GM21528 (cell line): ENCODE data around the gene CHML.
A peak's percentile ranks its signal among the peaks of the same experiment; 100 is the strongest.

Experiments used
- ATAC-seq: cut with Tn5 transposase; IDR thresholded peaks from one replicate; pipeline ENCODE4 v1.9.1; 2021; ENCODE audit warnings: mild to moderate bottlenecking, moderate library complexity; ENCODE audit not compliant: unreplicated experiment, low FRiP score

Gene CHML

DNA sequence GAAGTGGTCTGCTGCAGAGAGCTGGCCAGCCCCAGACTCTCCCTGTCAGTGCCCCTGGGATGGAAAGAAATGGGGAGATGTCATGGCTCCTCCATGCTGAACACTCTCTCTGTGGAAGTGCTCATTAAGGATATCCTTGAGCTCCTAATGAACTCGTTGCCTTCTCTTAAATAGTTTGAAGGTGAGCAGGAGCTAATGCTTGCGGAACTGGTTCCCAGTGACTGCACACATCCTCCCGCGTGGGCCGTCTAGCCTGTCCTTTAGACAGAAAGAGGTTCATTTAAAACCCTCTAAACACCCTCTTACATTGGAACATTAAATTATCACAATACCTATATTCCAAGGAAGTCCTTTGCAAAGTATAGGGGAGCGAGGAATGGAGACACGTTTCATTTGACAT is 6.0 kb upstream of the CHML start:
- ATAC-seq, result no peak

DNA sequence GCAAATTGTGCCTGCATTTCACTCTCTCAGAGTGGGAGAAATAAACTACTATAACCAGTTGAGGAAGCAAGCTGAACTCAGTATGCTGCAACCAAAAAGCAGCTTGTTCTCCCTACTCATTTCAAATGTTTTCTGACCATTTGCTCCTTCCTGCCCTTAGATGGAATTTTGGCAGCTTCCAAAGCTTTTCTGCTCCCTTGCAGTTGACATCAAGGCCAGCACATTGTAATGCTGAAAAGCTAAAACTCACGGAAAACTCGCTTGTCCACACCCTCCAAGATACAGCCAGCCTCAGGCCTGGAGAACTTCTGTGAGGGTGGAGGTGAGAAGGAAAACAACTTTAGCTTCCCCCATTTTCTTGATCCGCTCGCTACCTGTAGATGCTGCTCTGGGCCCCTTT is 5.0 kb upstream of the CHML start:
- ATAC-seq, result no peak

DNA sequence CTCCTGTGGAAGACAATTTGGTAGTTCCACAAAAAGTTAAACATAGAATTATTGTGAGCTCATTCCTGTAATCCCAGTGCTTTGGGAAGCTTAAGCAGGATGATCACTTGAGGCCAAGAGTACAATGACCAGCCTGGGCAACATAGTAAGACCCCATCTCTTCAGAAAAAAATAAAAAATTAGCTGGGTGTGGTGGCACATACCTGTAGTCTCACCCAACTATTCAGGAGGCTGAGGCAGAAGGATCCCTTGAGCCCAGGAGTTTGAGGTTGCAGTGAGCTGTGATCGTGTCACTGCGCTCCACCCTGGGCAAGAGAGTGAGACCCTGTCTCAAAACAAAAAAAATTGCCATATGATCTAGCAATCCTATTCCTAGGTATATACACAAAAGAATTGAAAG is 4.1 kb upstream of the CHML start:
- no peak for ATAC-seq

DNA sequence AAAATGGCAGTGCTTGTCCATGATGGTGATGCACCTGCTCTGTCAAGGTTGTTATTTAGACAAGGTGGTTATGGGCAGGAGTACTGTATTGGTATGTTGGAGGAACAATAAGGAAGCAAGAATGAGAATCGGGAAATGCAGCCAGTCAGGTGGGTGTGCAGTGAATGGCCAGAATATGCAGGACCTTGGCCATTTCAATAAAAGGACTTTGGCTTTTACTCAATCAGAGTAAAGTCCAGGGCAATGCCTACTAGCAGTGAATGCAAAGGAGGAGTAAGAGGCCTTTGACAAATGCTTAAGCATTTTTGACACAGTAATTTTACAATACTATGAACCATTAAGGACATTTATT is 2.4 kb upstream of the CHML start:
- ATAC-seq, result no peak

DNA sequence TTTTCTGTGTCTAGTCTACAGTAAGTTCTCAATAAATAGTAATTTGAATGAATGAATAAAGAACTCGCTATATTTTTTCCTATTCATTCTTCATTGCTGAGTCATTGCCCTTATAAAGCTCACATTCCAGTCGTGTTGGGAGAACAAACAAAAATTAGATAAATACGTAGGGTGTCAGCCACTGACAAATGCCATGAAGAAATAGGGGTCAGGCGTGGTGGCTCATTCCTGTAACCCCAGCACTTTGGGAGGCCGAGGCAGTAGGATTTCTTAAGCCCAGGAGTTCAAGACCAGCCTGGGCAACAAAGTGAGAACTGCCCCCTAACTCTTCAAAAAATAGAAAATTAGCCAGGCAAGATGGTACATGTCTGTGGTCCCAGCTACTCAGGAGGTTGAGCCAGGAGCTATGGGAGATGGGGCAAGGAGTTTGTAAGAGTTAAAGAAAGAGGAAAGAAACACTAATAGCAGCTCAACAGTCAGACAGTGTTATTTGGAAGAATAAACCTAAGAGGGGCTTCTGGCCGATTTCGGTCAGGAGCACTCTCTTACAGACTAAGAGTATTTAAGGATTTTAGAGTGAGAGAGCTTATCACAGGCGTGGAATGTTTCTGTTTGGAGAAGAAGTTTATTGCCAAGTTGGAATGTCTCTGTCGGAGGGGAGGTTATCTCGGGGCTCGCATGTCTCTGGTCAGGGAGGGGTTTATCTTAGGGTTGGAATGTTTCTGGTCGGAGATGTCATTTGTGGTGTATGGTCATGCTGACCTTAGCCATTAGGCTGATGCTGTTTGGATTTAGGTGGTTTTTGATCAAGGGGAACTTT is 1.8 kb upstream of the CHML start:
- no peak for ATAC-seq

DNA sequence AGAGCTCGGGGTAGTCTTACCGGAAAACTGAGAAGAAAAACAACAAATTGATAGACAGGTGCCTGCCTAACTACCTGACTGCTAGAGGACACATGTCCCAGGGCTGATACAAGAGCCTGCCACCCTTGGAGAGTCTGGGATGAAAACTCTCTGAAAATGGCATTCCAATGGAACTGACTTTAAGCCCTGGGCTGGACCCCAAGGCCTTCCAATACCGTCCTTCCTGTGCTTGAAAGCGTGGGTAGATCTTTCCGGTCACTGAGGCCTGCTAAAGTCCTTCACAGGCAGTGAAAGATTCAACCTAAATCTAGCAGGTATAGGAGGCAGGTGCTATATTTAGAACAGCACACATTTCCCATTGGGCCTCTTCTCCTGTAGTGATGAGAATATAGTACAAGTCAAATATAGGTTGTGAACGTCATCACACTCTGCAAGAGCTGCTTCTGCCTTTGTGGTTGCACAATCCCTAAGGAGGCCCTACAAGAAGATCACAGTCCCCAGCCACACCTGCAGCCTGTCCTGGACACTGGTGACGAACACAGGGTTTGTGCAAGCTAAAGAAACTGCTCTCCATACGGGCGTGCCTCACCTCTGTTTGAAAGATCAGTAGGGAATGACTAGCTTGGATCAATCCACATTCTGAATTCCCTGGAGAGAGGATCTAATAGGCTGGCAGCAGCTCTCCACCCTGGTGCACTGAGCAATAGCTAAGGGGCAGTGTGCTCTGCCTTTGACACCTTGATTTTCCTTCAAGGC is 876 bp upstream of the CHML start:
- ATAC-seq, result no peak

DNA sequence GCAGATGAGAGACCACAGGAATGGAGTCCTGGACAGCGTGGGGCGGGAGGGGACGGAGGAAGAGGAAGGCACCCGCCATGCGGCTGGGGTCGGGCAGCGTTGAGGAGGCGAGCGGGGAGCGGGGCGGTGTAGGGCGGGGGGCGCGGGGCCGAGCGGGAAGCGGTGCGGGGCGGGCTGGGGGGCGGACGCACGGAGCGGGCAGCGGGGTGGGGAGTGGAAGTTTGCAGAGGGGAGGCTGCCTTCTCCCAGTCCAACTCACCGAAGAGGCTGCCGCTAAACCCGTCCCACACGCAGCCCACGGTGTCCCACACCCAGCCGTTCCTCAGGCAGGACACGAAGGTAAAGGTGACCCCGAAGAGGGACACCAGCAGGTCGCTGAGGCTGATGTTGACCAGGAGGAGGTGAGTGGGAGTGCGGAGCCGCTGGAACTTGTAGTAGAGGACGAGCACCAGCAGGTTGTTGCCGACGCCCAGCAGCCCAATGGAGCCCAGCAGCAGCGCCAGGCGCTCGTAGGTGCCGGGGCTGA is 483 bp downstream of the CHML start:
- peak; percentile 58 for ATAC-seq

DNA sequence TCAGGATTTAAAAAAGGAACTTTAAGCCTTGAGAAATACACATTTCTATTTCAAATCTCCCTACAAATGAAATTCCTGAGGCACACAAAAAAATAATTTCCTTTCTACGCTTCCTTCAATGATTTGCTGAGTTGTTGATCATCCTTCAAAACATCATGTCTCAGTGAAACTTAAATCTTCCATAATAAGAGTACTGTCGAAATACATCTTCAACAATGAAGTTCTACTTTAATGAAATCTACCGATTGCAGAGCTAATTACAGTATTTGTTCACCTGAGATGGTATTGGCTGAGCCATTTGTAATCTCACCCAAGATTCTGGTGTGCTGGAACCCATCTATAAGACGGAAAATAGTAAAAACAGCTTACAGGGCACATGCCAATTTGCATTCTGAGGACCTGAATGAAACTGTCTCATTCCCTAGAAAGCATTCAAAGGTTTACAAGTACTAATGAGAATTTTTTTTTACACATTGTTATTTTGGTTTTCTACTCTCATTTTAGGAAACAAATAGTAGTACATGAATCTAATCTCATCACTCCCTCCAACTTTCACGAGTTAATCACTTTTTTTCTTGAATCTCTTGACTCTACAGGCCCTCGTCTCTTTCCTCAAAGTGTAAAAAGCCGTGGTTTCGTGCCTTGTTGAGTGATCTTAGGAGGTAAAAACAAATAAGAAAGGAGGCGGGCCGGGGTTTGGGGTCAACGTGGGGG is 1.1 kb downstream of the CHML start:
- peak; percentile 1 for ATAC-seq

DNA sequence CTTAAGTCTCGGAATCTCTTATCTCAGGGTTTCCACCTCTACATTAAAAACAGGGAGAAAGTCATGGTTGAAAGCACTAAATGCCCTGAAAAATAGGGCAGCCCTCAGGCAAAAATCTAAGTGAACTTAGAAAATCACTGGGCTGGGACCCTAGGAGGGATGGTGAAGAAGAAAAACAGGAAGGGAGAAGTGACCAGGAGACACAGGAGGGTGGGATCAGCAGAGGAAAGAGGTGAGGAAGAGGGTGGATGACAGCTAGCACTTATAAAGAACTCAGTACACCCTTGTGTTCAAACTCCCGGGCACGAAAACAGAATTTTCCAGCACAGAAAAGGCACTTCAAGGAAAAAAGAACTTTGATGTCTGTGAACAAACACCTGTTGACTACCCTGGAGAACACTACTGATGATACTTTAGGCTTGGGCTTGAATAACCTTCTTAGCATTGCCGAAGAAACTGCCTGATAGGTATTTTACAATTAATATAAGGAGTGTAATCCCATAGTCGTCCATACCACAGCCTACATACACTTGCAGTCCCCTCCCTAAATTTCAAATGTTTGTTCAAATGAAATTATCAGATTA is 2.0 kb downstream of the CHML start:
- no peak for ATAC-seq

DNA sequence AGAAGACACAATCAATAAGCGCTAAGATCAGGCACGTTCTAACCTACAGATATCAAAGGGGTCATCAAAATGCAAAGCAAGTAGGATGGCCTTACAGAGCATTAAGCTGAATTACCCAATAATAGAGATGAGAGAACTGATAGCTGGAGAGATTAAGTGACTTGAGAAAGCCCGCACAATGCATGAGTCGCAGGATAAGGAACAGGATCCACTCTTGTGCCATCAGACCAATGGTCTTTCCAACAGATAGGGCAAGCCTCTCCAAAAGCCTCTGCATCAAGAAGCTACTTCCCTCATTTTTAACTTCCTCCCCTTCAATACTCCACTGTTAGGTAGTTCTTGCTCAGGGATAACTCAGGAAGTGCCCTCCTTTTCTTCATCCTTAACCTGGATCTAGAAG is 2.6 kb downstream of the CHML start:
- ATAC-seq, result no peak

DNA sequence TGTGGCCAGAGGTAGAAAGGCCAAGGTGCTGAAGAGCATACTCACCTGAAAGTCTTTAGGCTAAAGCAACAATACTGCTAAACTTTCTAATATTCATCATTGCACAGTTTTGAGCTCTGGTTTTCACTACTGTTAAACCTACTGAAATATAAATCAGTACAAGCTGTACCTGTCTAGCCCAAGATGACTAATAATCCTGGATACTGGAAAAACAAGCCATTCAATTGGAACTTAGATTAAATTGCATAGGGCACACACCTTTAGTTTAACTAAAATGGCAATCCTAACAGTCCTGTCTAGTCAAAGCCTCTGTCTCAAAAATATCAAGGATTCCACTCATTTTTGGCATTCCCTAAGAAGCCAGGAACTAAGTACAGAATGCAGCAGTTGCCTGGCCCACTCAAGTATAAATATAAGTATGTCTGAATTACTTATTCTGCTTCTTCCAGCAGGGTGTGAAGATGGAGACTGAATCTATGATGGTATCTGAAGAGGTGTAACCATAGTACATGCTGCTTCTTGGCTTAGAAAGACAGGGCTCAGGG is 3.1 kb downstream of the CHML start:
- no peak for ATAC-seq

DNA sequence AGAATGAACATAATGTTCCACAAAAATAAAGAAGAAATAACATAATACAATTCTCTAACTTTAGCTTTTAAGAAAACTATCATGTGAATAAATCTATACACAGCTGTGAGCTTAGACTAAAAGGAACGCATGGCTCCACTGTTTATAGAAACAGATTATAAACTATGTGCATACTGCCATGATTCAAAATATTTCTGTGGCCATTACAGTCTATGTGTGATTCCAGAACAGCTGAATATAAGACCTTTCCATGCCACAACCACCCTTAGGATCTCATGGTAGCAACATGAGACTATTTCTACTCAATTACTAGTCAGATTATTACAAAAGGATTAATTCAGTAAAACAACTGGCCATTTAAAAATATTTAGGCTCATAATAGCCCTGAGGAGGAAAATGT is 3.9 kb downstream of the CHML start:
- no peak for ATAC-seq

DNA sequence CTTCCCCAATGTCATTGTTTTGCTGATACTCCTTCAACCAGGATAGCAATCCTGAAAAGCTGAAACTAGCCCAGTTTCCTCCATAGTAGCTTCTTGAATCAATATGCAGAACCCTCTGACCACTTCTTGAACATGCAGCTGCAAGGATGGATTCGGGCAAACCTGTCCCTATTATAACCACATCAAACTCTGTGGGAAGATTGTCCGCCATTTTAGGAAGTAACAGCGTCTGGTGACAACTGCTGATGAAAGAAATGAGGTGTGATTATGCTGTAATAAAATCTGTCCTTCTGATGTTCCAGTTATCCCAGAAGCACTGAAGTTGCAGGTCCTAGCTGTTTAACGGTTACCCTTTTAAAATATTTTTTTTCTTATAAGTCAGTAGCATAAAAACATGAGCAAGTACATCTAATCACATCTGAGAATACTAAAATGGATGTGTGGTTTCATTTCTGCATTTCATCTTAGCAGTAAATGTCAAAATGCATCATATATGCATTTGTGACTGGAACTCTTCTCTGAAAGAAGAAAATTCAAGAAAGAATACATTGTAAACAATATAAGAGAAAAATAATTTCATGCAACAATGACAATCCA is 4.5 kb downstream of the CHML start:
- no peak for ATAC-seq

DNA sequence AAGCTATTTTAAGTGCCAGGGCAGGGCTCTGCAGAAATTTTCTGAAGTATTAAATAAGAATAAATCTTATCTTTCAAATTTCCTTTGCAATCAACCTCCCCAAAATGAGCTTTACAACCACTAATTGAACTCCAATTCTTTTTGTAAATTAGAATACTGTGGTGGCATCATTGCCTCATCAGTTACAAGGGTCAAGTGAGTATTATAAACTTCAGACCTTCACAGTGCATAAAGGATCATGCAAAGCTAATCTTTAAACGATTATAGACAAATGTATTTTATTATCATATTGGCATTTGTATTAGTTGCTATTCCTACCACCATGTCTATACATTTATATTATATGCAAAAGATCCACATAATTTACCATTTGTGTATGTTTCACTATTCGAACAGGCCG is 7.2 kb downstream of the CHML start:
- ATAC-seq, result no peak

DNA sequence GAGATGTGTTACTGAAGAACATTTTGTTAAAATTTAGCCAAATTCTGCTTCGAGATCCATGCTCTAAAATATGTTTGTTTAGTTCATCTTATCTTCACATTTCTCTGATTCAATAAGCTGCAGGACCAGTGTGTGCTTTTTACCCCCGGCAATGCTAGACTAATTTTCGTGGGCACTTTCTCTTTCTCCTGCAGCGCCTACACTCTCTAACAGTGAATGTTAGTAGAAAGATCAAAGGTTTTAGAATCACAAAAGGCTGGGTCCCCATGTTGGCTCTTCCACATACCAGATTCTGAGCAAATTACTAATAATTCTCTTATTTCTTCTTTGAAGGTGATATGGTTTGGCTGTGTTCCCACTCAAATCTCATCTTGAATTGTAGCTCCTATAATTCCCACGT is 8.5 kb downstream of the CHML start:
- no peak for ATAC-seq

DNA sequence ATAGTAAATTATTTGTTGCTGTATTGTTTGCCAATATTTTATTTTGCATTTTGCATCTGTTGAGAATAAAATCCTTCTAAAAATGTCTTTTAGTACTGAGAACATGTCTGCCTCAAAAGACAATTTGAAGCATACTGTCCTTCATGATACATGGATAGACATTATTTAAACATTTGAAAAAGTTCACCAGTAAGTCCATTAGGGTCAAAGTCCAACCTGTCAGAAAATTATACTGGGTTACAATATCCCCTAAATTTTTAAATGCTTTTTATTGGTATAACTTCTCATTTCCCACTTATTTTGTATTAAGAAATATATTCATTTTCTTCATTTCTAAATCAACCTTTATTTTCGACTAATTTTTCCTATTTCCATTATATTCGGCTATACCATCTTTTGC is 9.3 kb downstream of the CHML start:
- ATAC-seq, result no peak

DNA sequence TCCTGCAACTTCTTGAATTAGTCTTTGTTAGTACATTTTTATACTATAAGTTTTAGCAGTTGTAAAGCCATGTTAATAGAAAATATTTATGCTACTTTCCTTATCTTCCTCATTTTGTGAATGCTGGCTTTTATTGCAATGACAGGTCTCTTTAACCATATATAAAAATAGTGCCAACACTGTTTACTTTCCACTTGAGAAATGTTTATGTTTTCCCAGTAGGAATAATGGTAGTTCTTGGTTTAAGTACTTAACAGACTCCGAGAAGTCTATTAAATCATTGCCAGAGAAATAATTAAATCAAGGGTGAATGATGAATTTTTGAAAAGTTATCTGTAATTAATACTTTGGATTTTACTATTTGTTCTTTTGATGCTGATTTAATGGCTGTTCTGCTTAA is 9.7 kb downstream of the CHML start:
- ATAC-seq, result no peak

DNA sequence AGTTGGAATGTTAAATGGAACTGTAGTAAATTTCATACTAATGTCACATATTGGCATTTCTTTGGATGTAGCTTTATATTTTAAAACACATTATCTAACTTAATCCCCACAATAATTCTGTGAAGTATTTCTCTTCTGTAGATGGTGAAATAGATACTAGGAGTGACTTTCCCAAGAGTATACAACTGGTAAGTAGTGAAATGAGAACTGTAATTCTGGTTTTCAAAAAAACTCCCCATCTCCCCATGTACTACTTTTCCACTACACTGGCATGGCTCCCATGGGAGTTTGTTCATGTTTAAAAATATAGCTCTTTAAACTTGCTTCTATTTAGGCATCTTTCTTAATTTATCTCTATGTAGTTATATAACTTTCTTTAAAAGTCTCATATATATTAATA is 10.2 kb downstream of the CHML start:
- no peak for ATAC-seq

DNA sequence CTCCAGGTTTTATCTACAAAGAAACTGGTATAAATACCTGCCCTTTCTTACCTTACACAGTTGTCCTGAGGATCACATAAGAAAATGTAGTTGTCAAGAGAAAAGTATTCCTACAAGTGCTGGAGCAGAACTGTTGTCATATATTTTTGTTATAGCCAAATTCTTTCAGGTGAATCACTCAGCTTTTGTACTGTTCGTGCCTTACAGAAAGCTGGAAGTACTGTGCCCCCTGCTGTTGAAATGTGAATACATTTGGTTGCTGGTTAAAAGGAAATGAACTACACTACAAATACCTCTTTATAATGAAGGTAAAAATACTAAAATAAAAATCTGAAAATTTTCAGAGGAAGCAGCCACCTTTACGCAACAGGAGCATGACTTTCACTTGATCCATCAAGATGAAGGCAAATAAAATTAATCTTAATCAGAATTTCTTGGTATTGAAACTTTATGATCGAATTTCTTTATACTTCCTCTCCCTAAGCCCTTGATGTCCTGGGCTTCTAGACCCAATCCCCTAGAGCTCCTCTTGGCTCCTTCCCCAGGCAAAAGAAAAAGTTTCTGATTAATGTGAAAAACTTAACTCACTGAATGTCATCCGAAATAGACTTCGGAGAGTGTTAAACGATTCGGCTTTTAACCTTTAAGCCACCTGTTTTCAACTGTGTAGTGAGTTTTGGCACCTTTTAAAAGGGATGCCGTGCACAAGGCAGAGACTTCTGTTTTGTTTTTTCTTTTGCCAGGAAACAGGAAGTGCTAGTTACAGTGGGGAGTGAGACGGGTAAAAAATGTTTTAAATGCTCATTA is 12.5 kb downstream of the CHML start:
- peak; percentile 77 for ATAC-seq

DNA sequence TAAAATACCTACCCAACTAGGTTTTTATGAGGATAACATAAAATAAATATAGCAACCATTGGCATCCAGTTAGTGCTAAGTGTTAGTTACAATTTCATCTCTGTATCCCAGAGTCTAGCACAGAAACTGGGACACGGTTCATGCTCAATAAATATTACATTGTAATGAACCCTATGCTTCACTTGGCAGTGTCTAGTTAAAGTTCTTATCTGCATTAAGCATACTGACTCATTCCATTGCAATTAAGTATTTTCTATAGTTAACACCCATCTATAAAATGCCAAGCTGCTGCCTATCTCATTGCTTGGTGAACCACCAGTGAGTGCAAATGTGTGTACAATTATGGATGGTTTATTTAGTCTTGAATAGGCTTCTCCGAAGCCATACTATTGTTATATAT is 15.2 kb downstream of the CHML start:
- no peak for ATAC-seq
